GM12864 (cell line): ENCODE data around the gene HOXC13.

ENCODE experiments used
- DNase-seq: peaks from one replicate; pipeline ENCODE4 v3.0.0-alpha.2; 2011; ENCODE audit warnings: low read depth
- H3K4me3 ChIP-seq: 2 replicates; pipeline ENCODE4 v1.5.1; 2011; ENCODE audit warnings: mild to moderate bottlenecking, low read depth, low read length, control low read depth
- TF ChIP-seq, protein P1 (sequence below): IDR thresholded peaks from 2 replicates; pipeline ENCODE4 v1.5.1; 2011; ENCODE audit warnings: low read depth, mild to moderate bottlenecking, moderate library complexity, low read length, control low read depth, inconsistent platforms; ENCODE audit errors: missing control alignments

Gene HOXC13

DNA sequence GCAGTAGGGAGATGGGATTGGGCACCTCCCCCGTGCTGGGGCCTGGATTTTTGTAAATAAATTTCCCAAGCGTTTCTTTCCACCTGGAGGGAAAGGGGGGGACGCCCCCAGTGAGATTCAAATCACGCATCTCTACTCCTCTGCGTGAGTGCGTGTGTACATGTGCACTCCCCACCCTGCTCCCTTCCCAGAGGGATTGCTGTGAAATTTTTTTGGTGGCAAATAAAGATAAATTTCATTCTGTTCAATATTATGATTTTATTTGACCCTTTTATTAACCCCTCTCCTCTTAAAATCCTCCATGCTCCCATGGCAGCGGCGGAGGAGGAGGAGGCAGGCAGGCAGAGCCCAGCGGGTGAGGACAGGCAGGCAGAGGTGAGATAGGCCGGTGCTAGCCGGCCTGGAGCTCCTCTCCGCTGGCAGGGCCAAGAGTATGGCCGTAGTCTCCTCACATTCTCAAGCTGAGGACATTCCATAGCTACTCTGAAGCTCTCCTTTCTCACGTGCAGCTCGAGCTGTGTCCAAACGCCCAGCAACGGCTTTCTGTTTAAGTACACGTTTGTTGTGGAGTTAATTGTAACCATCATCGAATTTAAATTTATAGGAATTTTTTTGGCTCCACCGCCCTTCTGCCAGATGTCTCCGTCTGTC lies 37.7 kb downstream of the HOXC13 start:
- TF ChIP-seq, protein P1, sequence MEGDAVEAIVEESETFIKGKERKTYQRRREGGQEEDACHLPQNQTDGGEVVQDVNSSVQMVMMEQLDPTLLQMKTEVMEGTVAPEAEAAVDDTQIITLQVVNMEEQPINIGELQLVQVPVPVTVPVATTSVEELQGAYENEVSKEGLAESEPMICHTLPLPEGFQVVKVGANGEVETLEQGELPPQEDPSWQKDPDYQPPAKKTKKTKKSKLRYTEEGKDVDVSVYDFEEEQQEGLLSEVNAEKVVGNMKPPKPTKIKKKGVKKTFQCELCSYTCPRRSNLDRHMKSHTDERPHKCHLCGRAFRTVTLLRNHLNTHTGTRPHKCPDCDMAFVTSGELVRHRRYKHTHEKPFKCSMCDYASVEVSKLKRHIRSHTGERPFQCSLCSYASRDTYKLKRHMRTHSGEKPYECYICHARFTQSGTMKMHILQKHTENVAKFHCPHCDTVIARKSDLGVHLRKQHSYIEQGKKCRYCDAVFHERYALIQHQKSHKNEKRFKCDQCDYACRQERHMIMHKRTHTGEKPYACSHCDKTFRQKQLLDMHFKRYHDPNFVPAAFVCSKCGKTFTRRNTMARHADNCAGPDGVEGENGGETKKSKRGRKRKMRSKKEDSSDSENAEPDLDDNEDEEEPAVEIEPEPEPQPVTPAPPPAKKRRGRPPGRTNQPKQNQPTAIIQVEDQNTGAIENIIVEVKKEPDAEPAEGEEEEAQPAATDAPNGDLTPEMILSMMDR: no peak
- no peak overlapping the region for H3K4me3 ChIP-seq
- no peak for DNase-seq

DNA sequence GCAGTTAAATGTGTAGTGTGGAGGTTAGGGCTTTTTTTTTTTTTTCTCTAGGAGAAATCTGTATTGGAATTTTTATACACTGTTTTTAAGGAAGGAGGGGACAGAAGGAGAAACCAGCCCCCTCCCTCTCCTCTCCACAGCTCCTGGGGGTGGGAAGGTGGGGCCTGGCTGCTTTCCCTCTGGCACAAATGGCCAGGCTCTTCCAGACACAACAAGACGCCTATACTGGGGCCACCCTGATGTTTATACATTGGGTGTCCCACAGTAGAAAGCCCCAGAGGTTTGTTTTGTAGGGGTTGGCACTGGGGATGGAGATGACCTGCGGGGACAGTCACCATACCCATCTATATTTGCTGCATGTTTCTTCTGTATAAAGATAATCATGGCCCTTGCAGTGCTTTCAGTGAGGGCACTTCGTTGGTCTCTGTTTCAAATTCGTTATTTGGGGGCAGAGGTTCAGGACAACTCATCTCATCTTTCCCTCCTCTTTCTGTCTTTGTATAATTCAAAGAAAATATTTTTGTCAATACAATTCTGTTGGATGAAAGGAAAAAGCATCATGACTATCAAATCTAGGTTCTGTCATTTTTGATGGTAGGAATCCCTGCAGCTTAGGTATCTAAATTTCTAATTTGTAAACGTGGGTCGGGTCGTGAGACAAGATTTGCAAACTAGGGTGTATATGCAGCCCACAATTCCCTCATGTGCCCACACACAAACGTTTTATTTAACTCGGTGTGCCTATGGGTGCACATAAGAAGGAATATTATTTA lies 38.4 kb downstream of the HOXC13 start:
- TF ChIP-seq, protein P1: no peak
- H3K4me3 ChIP-seq: no peak overlapping the region
- no peak for DNase-seq

DNA sequence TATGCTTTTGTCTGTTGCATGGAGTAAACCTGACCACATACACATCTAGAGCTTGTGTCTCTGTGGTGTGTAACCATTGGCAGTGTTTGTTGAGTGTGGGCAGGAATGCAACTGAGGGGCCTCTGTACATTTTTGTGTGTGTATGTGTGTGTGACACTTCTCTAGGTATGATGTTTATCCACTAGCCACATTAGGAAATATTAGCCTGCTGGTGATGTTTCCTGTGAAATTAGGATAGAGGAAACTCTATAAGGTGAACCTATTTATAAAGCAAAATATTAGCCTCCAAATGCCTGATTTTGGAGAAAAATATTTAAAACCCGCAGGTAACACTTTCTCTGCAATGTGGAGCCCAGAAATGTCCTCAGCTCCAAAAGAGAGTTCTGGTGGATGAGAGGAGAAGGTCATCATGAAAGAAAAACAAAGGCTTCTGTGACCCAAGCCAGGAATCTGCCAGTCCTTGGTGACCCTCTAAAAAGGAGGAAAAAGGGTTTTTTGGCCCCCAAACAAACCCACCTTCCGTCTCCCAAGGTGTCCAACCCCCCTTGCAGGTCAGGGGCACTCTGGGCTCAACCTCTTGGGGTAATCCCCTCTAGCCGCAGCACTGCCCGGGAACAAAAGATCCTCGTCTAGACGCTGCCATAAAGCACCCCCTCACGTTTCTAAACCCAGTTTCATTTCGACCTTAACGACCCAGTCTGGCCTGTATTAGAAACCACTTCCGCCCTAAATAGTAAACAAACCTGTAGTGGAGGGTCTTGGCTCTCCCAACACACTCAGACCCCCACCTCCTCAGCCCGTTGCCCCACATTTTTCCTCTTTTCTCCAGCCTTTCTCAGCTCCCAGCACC lies 39.2 kb downstream of the HOXC13 start:
- H3K4me3 ChIP-seq: no peak overlapping the region
- no peak for DNase-seq
- TF ChIP-seq, protein P1: no peak

DNA sequence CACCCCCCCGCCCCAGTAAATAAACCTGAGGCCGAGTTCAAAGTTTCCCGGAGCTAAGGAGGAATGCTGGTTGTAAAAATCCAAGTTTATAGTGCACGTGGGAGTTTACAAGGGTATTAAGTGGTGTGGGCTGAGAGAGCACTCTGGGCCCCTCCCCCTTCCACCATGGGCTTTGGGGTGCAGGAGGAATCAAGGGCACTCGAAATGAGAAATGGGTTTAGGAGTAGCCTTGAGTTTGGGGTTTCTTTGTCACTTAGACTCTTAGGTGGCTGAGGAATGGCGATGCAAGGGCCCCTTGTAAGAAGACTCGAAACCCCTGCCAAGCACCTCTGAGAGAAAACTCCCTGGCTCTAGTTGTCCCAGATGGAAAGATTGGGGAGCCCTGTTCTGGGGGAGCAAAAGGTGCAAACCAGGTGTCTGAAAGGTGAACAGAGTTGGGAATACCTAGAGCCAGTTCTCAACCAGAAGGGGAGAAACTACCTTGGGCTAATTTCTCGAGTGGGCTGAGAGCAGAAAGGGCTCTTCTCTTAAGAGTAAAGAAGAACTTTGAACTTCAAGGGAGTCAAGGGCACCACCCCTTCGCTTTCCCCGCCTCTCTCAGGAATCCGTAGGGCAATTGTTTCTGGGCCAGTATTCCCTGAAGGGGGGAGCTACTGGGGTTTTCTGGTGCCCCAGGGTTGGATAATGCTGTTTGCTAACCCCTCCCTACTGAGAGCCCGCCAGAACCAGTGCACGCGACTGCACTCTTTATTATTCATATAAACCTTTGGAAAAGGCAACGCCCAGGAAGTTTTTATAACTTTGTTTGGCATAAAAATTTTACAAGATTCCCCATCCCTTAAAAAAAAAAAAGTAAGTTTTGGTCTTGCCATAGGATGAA lies 40.1 kb downstream of the HOXC13 start:
- no peak for DNase-seq
- H3K4me3 ChIP-seq: no peak overlapping the region
- TF ChIP-seq, protein P1: no peak

DNA sequence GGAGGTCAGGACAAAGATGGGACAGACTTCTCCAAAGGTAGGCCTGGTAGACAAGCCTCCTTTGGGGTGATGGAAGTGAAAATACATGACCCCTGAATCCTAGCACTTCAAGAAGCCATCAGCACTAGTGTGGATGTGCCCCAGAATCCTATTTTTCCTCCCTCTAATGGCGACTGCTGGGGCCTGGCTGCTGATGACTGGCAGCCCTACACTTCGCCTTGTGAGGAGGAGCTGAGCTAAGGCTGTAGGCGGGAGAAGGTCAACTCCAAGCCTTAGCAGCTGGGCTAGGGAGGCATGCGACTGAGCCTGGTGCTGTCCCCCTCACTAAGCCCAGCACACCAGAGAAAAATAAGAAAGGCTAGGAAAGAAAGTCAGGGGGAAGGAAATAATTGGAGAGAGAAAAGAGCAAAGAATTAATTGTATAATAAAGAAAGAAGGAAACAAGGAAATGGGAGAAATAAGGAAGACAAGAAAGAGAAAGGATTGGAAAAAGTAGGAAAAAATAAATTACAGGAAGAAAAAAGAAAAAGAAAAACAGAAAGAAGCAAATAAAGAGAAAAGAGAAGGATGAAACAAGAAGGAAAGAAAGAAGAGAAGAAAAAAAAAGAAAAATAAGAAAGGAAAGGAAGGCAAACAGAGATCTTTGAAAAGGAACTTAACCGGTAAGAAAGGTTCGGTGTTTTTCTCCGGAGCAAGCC lies 41.6 kb downstream of the HOXC13 start:
- DNase-seq: no peak
- TF ChIP-seq, protein P1: no peak
- no peak overlapping the region for H3K4me3 ChIP-seq
